Measurements from ENCODE around the gene DLG2. TPM values are rescaled to one million over a fixed set of nuclear protein-coding genes. Genes with fewer than 3 reads are reported as not detected.

The DLG2 gene
- total RNA-seq, 2 experiments from 2014 or later = 2.0 to 2.1 TPM

- intact Hi-C loops (cut with DNase I, micrococcal nuclease) = no loop called here
- DNase-seq (no peak), ATAC-seq (ENCODE audit: poor library complexity) (no peak)
- Histone ChIP-seq H3K4me3 (ENCODE audit: low read length) (no peak overlapping the region), H3K27ac (ENCODE audit: low read depth in 1 of 2, low read length in 2 of 2) (no peak overlapping the region), H3K27me3 (ENCODE audit: control insufficient read depth in 1 of 2, insufficient read depth in 2 of 2, low read length in 2 of 2) (peaks cover 0 to 9% of the 10 kb centered on the region in 2 experiments), H3K9me3 (ENCODE audit: control insufficient read depth in 1 of 2, insufficient read depth in 1 of 2, low read length in 2 of 2) (no peaks in the 10 kb centered on the region), H3K36me3 (ENCODE audit: insufficient read depth, low read length) (no peaks in the 10 kb centered on the region), H3K4me1 (ENCODE audit: insufficient read depth, low read length) (no peaks in the 10 kb centered on the region)
- no peak overlapping the region for H3K4me3 Mint-ChIP-seq
- no peaks in the 10 kb centered on the region for H3K36me3 Mint-ChIP-seq (ENCODE audit: low read depth)
- H3K4me1 Mint-ChIP-seq (ENCODE audit: low read depth) = no peaks in the 10 kb centered on the region
- H3K27ac Mint-ChIP-seq = no peak overlapping the region
- ChIA-PET CTCF (no interaction called here), POLR2A (no interaction called here)
- no peaks in the 10 kb centered on the region for H3K9me3 Mint-ChIP-seq
- no peak for TF ChIP-seq CTCF (IDR thresholded peaks at IDR 0.05)
- peaks cover 27% of the 10 kb centered on the region for H3K27me3 Mint-ChIP-seq
Measured at GRCh38 chr11:83813296-83813695, 1813.8 kb downstream of the DLG2 start.

- H3K27ac Mint-ChIP-seq = no peak overlapping the region
- H3K27me3 ChIP-seq (ENCODE audit: control insufficient read depth in 1 of 2, insufficient read depth in 2 of 2, low read length in 2 of 2) = peaks cover 0 to 9% of the 10 kb centered on the region in 2 experiments
- no peak overlapping the region for H3K4me3 Mint-ChIP-seq
- ChIA-PET CTCF (no interaction called here), POLR2A (no interaction called here)
- no peak for TF ChIP-seq CTCF (IDR thresholded peaks at IDR 0.05)
- H3K27me3 Mint-ChIP-seq = peaks cover 24% of the 10 kb centered on the region
- H3K36me3 Mint-ChIP-seq (ENCODE audit: low read depth) = no peaks in the 10 kb centered on the region
- no peak overlapping the region for H3K4me3 ChIP-seq (ENCODE audit: low read length)
- H3K27ac ChIP-seq (ENCODE audit: low read depth in 1 of 2, low read length in 2 of 2) = no peak overlapping the region
- no peaks in the 10 kb centered on the region for H3K4me1 ChIP-seq (ENCODE audit: insufficient read depth, low read length)
- H3K4me1 Mint-ChIP-seq (ENCODE audit: low read depth) = no peaks in the 10 kb centered on the region
- intact Hi-C loops (cut with DNase I, micrococcal nuclease) = no loop called here
- no peaks in the 10 kb centered on the region for H3K9me3 ChIP-seq (ENCODE audit: control insufficient read depth in 1 of 2, insufficient read depth in 1 of 2, low read length in 2 of 2)
- no peak for ATAC-seq (ENCODE audit: poor library complexity)
- H3K36me3 ChIP-seq (ENCODE audit: insufficient read depth, low read length) = no peaks in the 10 kb centered on the region
- no peaks in the 10 kb centered on the region for H3K9me3 Mint-ChIP-seq
- DNase-seq = no peak
Measured at GRCh38 chr11:83809274-83809673, 1817.9 kb downstream of the DLG2 start.

GRCh38 chr11:83801799-83802198 is 1825.3 kb downstream of the DLG2 start:
- no peaks in the 10 kb centered on the region for H3K36me3 Mint-ChIP-seq (ENCODE audit: low read depth)
- no peak for TF ChIP-seq CTCF (IDR thresholded peaks at IDR 0.05)
- H3K4me3 ChIP-seq (ENCODE audit: low read length) = no peak overlapping the region
- DNase-seq (no peak), ATAC-seq (ENCODE audit: poor library complexity) (no peak)
- no peak overlapping the region for H3K27ac ChIP-seq (ENCODE audit: low read depth in 1 of 2, low read length in 2 of 2)
- H3K27me3 Mint-ChIP-seq = peaks cover 8% of the 10 kb centered on the region
- no peak overlapping the region for H3K27ac Mint-ChIP-seq
- H3K9me3 ChIP-seq (ENCODE audit: control insufficient read depth in 1 of 2, insufficient read depth in 1 of 2, low read length in 2 of 2) = no peaks in the 10 kb centered on the region
- H3K36me3 ChIP-seq (ENCODE audit: insufficient read depth, low read length) = no peaks in the 10 kb centered on the region
- ChIA-PET CTCF (interaction anchor here (1.4 kb wide), 1 partner anchor 13 kb away, joined by 3 read pairs; no protein-coding TSS in a partner anchor), POLR2A (no interaction called here)
- H3K27me3 ChIP-seq (ENCODE audit: control insufficient read depth in 1 of 2, insufficient read depth in 2 of 2, low read length in 2 of 2) = no peaks in the 10 kb centered on the region
- no peaks in the 10 kb centered on the region for H3K4me1 ChIP-seq (ENCODE audit: insufficient read depth, low read length)
- no peaks in the 10 kb centered on the region for H3K9me3 Mint-ChIP-seq
- intact Hi-C loops (cut with DNase I, micrococcal nuclease) = no loop called here
- H3K4me3 Mint-ChIP-seq = no peak overlapping the region
- H3K4me1 Mint-ChIP-seq (ENCODE audit: low read depth) = no peaks in the 10 kb centered on the region
